Endothelial cell of umbilical vein (primary cell): ENCODE measurements around the gene TSKU. TPM values are rescaled to one million over a fixed set of nuclear protein-coding genes. Genes with fewer than 3 reads are reported as not detected.

Source experiments
- BruUV-seq: library from RNA; stranded (reverse); fragments of 400-500 nt; replicated peaks from 2 replicates; lab custom pipeline; 2021; lab: Mats Ljungman, UMichigan
- CTCF ChIA-PET: fragments of 300-600, 350-600 bp; sonication (Branson Sonifier 250); formaldehyde crosslinking; loops from one replicate; lab custom pipeline; 2021; ENCODE audit warnings: antibody characterized with exemption, inconsistent platforms; lab: Charles Lee
- POLR2A ChIA-PET: fragments of 300-600, 350-600 bp; sonication (Branson Sonifier 250); formaldehyde crosslinking; loops from one replicate; lab custom pipeline; 2021; ENCODE audit warnings: antibody characterized with exemption, inconsistent platforms; lab: Charles Lee
- DNase-seq: peaks from one replicate; pipeline ENCODE4 v3.0.0-alpha.2; 2011; ENCODE audit warnings: low read depth, low spot score
- FAIRE-seq: peaks from 2 replicates; lab custom pipeline; 2011; peaks lifted over from hg19 to GRCh38; lab: Jason Lieb, UNC
- H2AFZ ChIP-seq: 2 replicates; pipeline ENCODE4 v1.6.0; 2012; ENCODE audit warnings: low read depth, low read length, control low read depth, inconsistent platforms
- H3K27ac ChIP-seq: 2 replicates; pipeline ENCODE4 v1.5.1; 2011; ENCODE audit warnings: low read depth, mild to moderate bottlenecking, control low read depth, low read length, moderate library complexity; ENCODE audit not compliant: insufficient read depth
- H3K27me3 ChIP-seq, 2 experiments: 2 replicates each; pipeline versions ENCODE4 v1.6.0 to v1.6.1; 2011; ENCODE audit warnings: low read length in 2 of 2, mixed read lengths in 1 of 2; ENCODE audit not compliant: control insufficient read depth in 2 of 2, insufficient read depth in 2 of 2
- H3K36me3 ChIP-seq, 2 experiments: 2 replicates in 1 of 2; 3 replicates in 1 of 2; pipeline ENCODE4 v1.5.1; 2011; ENCODE audit warnings: low read length in 2 of 2, mild to moderate bottlenecking in 1 of 2, moderate library complexity in 1 of 2; ENCODE audit not compliant: control insufficient read depth in 2 of 2, insufficient read depth in 2 of 2; ENCODE audit errors: extremely low read depth in 1 of 2
- H3K4me1 ChIP-seq: 3 replicates; pipeline ENCODE4 v1.5.1; 2011; ENCODE audit warnings: mild to moderate bottlenecking, low read length; ENCODE audit not compliant: control insufficient read depth, insufficient read depth; ENCODE audit errors: extremely low read depth
- H3K4me2 ChIP-seq: 2 replicates; pipeline ENCODE4 v1.6.1; 2011; ENCODE audit warnings: low read length, control low read depth, mixed read lengths; ENCODE audit not compliant: insufficient read depth
- H3K4me3 ChIP-seq, 3 experiments: fragments of 200-600 bp in 1 of 3; sonication (generic), shearing (Covaris generic) in 1 of 3; replicated peaks in 1 of 3; 2 replicates each; pipeline ENCODE4 v1.5.1; 2011 to 2016; ENCODE audit warnings: control low read depth in 3 of 3, low read length in 3 of 3, mild to moderate bottlenecking in 2 of 3, inconsistent platforms in 1 of 3, low read depth in 1 of 3, moderate library complexity in 1 of 3; ENCODE audit not compliant: insufficient read depth in 1 of 3
- H3K79me2 ChIP-seq: 2 replicates; pipeline ENCODE4 v1.6.0; 2012; ENCODE audit warnings: low read length, inconsistent platforms; ENCODE audit not compliant: control insufficient read depth, insufficient read depth
- H3K9ac ChIP-seq: replicated peaks from 2 replicates; pipeline ENCODE3; 2011; ENCODE audit warnings: low read length, control low read depth; ENCODE audit not compliant: insufficient read depth; ENCODE audit errors: extremely low read depth
- H3K9me1 ChIP-seq: replicated peaks from 3 replicates; pipeline ENCODE4 v1.6.0; 2011; ENCODE audit warnings: mild to moderate bottlenecking, low read length; ENCODE audit not compliant: control insufficient read depth, insufficient read depth; ENCODE audit errors: extremely low read depth
- H3K9me3 ChIP-seq: replicated peaks from 2 replicates; pipeline ENCODE4 v1.5.1; 2012; ENCODE audit warnings: low read length, inconsistent platforms; ENCODE audit not compliant: control insufficient read depth, insufficient read depth
- H4K20me1 ChIP-seq: replicated peaks from 2 replicates; pipeline ENCODE3; 2011; ENCODE audit warnings: mild to moderate bottlenecking, low read length; ENCODE audit not compliant: control insufficient read depth, insufficient read depth; ENCODE audit errors: extremely low read depth
- EZH2 ChIP-seq: IDR thresholded peaks from 2 replicates; pipeline ENCODE4 v1.6.1; 2012; ENCODE audit warnings: borderline replicate concordance, low read depth, mild to moderate bottlenecking, moderate library complexity, low read length, inconsistent platforms; ENCODE audit not compliant: severe bottlenecking
- FOS ChIP-seq: IDR thresholded peaks from 2 replicates; pipeline ENCODE4 v1.6.1; 2011; ENCODE audit warnings: mild to moderate bottlenecking, low read length, moderate library complexity, borderline replicate concordance; ENCODE audit not compliant: insufficient read depth
- GATA2 ChIP-seq: IDR thresholded peaks from 2 replicates; pipeline ENCODE4 v1.7.0; 2011; ENCODE audit warnings: low read depth, mild to moderate bottlenecking, moderate library complexity, mixed read lengths, low read length; ENCODE audit not compliant: insufficient read length, insufficient read depth
- JUN ChIP-seq: IDR thresholded peaks from 2 replicates; pipeline ENCODE4 v1.6.1; 2011; ENCODE audit warnings: borderline replicate concordance, low read depth; ENCODE audit not compliant: insufficient read length, insufficient read depth
- MAX ChIP-seq: IDR thresholded peaks from 2 replicates; pipeline ENCODE4 v1.6.1; 2011; ENCODE audit not compliant: insufficient read depth, insufficient read length
- MYC ChIP-seq: IDR thresholded peaks from one replicate; pipeline ENCODE4 v1.6.1; 2011; ENCODE audit warnings: mild to moderate bottlenecking, low read depth, low read length
- POLR2A ChIP-seq: IDR thresholded peaks from 2 replicates; pipeline ENCODE4 v1.6.1; 2012; ENCODE audit warnings: low read depth, mild to moderate bottlenecking, control low read depth, low read length
- POLR2AphosphoS5 ChIP-seq: IDR thresholded peaks from 2 replicates; pipeline ENCODE4 v1.6.1; 2012; ENCODE audit warnings: low read depth, mild to moderate bottlenecking, control low read depth, low read length, moderate library complexity; ENCODE audit not compliant: insufficient read depth
- dilution Hi-C: fragments of 300-500 bp; cut with MboI; formaldehyde crosslinking; loops from one replicate; pipeline ENCODE4 v1.15.0; 2019; ENCODE audit warnings: low sequenced_read_pairs; ENCODE audit not compliant: extremely low pct_ligation_motif_present
- intact Hi-C: fragments of 100-400 bp; cut with micrococcal nuclease; formaldehyde crosslinking; loops from one replicate; pipeline ENCODE4 v1.10.0; 2022
- polyA plus RNA-seq, 4 experiments: library from polyadenylated mRNA; depleted of rRNA in 3 of 4; stranded (reverse) in 3 of 4; unstranded in 1 of 4; fragments of >200 nt; gene quantifications; 2 replicates each; pipeline versions ENCODE4 v1.2.1 to v1.2.3, GENCODE V29; 2011 to 2012; ENCODE audit warnings: missing spikeins in 1 of 4
- total RNA-seq: library from RNA; stranded (reverse); gene quantifications from 2 replicates; pipeline ENCODE4 v1.2.3, GENCODE V29; 2021
- TF ChIP-seq, protein P1 (sequence below), 2 donors: IDR thresholded peaks; 1 replicate in 1 of 2; 2 replicates in 1 of 2; pipeline ENCODE4 v1.5.1; 2011; ENCODE audit warnings: low read length in 2 of 2, mild to moderate bottlenecking in 2 of 2, moderate library complexity in 2 of 2, control low read depth in 1 of 2, inconsistent platforms in 1 of 2, low read depth in 1 of 2; ENCODE audit not compliant: insufficient read depth in 1 of 2; ENCODE audit errors: extremely low read depth in 1 of 2

The TSKU gene
- total and polyA plus RNA-seq, 2 donors (not counting 3 experiments of a cell fraction or from before 2014, with no cell fraction given) = 16.2 to 21.2 TPM

- Histone ChIP-seq H3K79me2 (peaks cover 5% of the 10 kb centered on the region), H3K9me1 (no peaks in the 10 kb centered on the region), H3K36me3 (peaks cover 0 to 8% of the 10 kb centered on the region in 2 experiments), H4K20me1 (no peaks in the 10 kb centered on the region), H3K27me3 (no peaks in the 10 kb centered on the region), H3K4me1 (peaks cover 7% of the 10 kb centered on the region), H3K4me2 (no peak overlapping the region), H3K9me3 (no peaks in the 10 kb centered on the region), H3K9ac (no peak overlapping the region), H3K4me3 (no peak overlapping the region), H3K27ac (no peak overlapping the region), H2AFZ (no peak overlapping the region)
- dilution Hi-C loops (no loop called here), intact Hi-C loops (loop anchor here (2.0 kb wide), 1 partner anchor 35 kb away; no protein-coding TSS in a partner anchor)
- no peak for FAIRE-seq
- POLR2A ChIA-PET = no interaction called here
- no peak for DNase-seq
- TSS peak; percentile 16 for BruUV-seq
- CTCF ChIA-PET = interaction anchor here (1.1 to 7.1 kb wide), 14 partner anchors 11 to 227 kb away, joined by 3 to 287 read pairs (median 8); partner anchors contain the start of gene TSKU
- TF ChIP-seq MYC = no peak
- no peak for TF ChIP-seq GATA2
- TF ChIP-seq, protein P1, sequence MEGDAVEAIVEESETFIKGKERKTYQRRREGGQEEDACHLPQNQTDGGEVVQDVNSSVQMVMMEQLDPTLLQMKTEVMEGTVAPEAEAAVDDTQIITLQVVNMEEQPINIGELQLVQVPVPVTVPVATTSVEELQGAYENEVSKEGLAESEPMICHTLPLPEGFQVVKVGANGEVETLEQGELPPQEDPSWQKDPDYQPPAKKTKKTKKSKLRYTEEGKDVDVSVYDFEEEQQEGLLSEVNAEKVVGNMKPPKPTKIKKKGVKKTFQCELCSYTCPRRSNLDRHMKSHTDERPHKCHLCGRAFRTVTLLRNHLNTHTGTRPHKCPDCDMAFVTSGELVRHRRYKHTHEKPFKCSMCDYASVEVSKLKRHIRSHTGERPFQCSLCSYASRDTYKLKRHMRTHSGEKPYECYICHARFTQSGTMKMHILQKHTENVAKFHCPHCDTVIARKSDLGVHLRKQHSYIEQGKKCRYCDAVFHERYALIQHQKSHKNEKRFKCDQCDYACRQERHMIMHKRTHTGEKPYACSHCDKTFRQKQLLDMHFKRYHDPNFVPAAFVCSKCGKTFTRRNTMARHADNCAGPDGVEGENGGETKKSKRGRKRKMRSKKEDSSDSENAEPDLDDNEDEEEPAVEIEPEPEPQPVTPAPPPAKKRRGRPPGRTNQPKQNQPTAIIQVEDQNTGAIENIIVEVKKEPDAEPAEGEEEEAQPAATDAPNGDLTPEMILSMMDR (IDR thresholded peaks at IDR 0.05; ENCODE audit: extremely low read depth in 1 of 2, insufficient read depth in 1 of 2, low read depth in 1 of 2, low read length in 2 of 2) = no peak
- no peak for TF ChIP-seq FOS
- TF ChIP-seq POLR2A = no peak
- TF ChIP-seq EZH2 = no peak
- TF ChIP-seq MAX = no peak
- TF ChIP-seq POLR2AphosphoS5 = no peak
- TF ChIP-seq JUN = no peak
Measured at GRCh38 chr11:76797341-76798201, 14.4 kb downstream of the TSKU start.
